SK-N-SH treated with all-trans-retinoic acid at 6 μM for 48 hours (cell line): ENCODE data around the gene GLIS2.

Experiments used
- ARNTL ChIP-seq: fragments of 450-650 bp; formaldehyde crosslinking; IDR thresholded peaks from 2 replicates; pipeline ENCODE4 v1.5.0; 2020; ENCODE audit warnings: low read depth, mild to moderate bottlenecking, moderate library complexity, borderline replicate concordance
- ESRRG ChIP-seq: fragments of 250-450 bp; sonication (Bioruptor Pico); IDR thresholded peaks from 2 replicates; pipeline ENCODE4 v1.6.1; 2021; ENCODE audit warnings: mild to moderate bottlenecking
- ISL1 ChIP-seq: fragments of 250-450 bp; sonication (Bioruptor Pico); IDR thresholded peaks from 2 replicates; pipeline ENCODE4 v2.1.2; 2022; ENCODE audit warnings: mild to moderate bottlenecking, moderate library complexity
- OSR1 ChIP-seq: fragments of 250-450 bp; sonication (Bioruptor Pico); IDR thresholded peaks from 2 replicates; pipeline ENCODE4 v1.8.0; 2022; ENCODE audit warnings: moderate library complexity, mild to moderate bottlenecking, inconsistent platforms
- PATZ1 ChIP-seq: fragments of 250-450 bp; sonication (Bioruptor Pico); IDR thresholded peaks from 2 replicates; pipeline ENCODE4 v1.8.0; 2020; ENCODE audit warnings: mild to moderate bottlenecking, moderate library complexity, borderline replicate concordance
- PPARA ChIP-seq: fragments of 250-450 bp; sonication (Bioruptor Pico); IDR thresholded peaks from 2 replicates; pipeline ENCODE4 v1.5.0; 2020; ENCODE audit warnings: mild to moderate bottlenecking, borderline replicate concordance
- RARB ChIP-seq: fragments of 250-450 bp; sonication (Bioruptor Pico); IDR thresholded peaks from 2 replicates; pipeline ENCODE4 v1.8.0; 2021; ENCODE audit warnings: mild to moderate bottlenecking, moderate library complexity
- SNAI2 ChIP-seq: fragments of 250-450 bp; sonication (Bioruptor Pico); IDR thresholded peaks from 2 replicates; pipeline ENCODE4 v1.5.0; 2020; ENCODE audit warnings: mild to moderate bottlenecking, moderate library complexity
- TOX ChIP-seq: fragments of 250-450 bp; sonication (Bioruptor Pico); IDR thresholded peaks from 2 replicates; pipeline ENCODE4 v1.8.0; 2021; ENCODE audit warnings: mild to moderate bottlenecking, moderate library complexity, borderline replicate concordance
- ZC3H10 ChIP-seq: fragments of 250-450 bp; sonication (Bioruptor Pico); IDR thresholded peaks from 2 replicates; pipeline ENCODE4 v1.5.1; 2021; ENCODE audit warnings: mild to moderate bottlenecking, moderate library complexity
- ZFP3 ChIP-seq: fragments of 250-450 bp; sonication (Bioruptor Pico); IDR thresholded peaks from 2 replicates; pipeline ENCODE4 v1.5.0; 2020; ENCODE audit warnings: mild to moderate bottlenecking, moderate library complexity
- ZFP30 ChIP-seq: fragments of 450-650 bp; formaldehyde crosslinking; IDR thresholded peaks from 2 replicates; pipeline ENCODE4 v1.5.0; 2022; ENCODE audit warnings: mild to moderate bottlenecking, moderate library complexity
- ZNF70 ChIP-seq: fragments of 450-650 bp; formaldehyde crosslinking; IDR thresholded peaks from 2 replicates; pipeline ENCODE4 v1.5.0; 2020; ENCODE audit warnings: mild to moderate bottlenecking, moderate library complexity
- ZNF8 ChIP-seq: fragments of 450-650 bp; formaldehyde crosslinking; IDR thresholded peaks from 2 replicates; pipeline ENCODE4 v1.5.0; 2020; ENCODE audit warnings: mild to moderate bottlenecking, moderate library complexity

- TF ChIP-seq ZFP30, result no peak
- TF ChIP-seq RARB (CRISPR knock-in tag), result no peak
- no peak for TF ChIP-seq ZNF70
- no peak for TF ChIP-seq ESRRG (CRISPR knock-in tag)
- no peak for TF ChIP-seq PATZ1 (CRISPR knock-in tag)
- TF ChIP-seq ISL1 (CRISPR knock-in tag), result no peak
- no peak for TF ChIP-seq PPARA (CRISPR knock-in tag)
- no peak for TF ChIP-seq OSR1 (CRISPR knock-in tag)
- TF ChIP-seq TOX (CRISPR knock-in tag), result no peak
- TF ChIP-seq SNAI2 (CRISPR knock-in tag), result no peak
- no peak for TF ChIP-seq ZFP3 (CRISPR knock-in tag)
- no peak for TF ChIP-seq ARNTL
- no peak for TF ChIP-seq ZNF8 (CRISPR knock-in tag)
- TF ChIP-seq ZC3H10, result no peak
Observed at GRCh38 chr16:4365014-4365406, 49.1 kb downstream of the GLIS2 start.
